ENCODE measurements around the gene GRIP2.

- no peak for TF ChIP-seq EP300 (IDR thresholded peaks at IDR 0.05)
- no peak for TF ChIP-seq POLR2A (IDR thresholded peaks at IDR 0.05)
- TF ChIP-seq CTCF (IDR thresholded peaks at IDR 0.05), result no peak
Observed at GRCh38 chr3:14522129-14522691, 17.9 kb downstream of the GRIP2 start.
